ENCODE results near the gene MTG2. TPM values are rescaled to one million over a fixed set of nuclear protein-coding genes. Genes with fewer than 3 reads are reported as not detected.

Gene MTG2
- total and polyA plus RNA-seq, 2 of the 13 experiments (the other 11 are each of a cell fraction or from before 2014, with no cell fraction given): 20.4 to 37.8 TPM

DNA sequence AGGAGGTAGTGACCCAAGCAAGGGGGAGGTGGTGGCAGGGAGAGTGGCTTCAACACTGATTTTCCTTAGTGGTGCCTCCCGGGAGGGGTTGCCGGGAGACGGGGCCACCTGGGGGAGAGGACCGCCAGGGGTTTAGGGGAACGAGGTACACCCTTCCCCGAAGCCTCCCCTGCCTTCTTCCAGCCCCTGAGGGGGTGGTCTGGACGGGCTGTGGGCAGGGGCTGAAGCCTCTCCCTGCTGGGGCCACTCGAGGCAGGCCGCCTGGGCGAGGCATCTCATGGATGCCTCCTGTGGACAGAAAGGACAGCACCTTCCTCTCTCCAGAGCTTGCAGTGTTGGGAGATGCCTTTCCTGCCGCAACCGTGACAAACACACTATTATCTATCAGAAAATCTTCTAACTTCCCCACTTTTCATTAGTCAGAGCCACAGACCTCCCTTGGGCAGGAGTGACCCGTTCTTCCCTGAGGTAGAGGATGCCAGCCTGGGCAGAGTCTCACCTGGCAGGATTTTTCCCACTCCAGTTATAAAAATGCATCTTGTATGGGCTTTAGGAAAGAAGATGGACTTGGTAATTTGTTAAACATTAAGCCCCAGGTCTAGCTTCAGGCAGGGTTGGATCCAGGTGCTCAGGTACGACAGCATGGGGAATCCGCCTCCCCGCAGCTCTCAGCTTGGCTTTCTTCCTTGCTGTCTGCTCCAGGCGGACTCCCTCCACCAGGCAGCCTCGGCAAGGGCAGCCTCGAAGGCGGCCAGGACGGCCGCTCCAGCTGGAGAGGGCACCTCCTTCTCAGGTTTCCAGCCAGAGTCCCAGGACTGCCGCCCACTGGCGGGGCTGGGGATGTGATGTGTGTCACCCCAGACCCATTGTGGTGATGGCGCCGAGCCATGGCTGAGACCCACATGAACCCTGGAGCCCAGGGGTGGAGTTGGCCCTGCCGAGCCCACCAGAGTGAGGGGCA, 26.2 kb downstream of the MTG2 start (continued):
- TF ChIP-seq HNF4A (CRISPR knock-in tag; IDR thresholded peaks at IDR 0.05) (no peak), SUZ12 (IDR thresholded peaks at IDR 0.05; ENCODE audit: low read depth, low read length) (no peak), MTA1 (CRISPR knock-in tag; IDR thresholded peaks at IDR 0.05; ENCODE audit: borderline replicate concordance) (no peak), ZNF337 (CRISPR knock-in tag; IDR thresholded peaks at IDR 0.05; ENCODE audit: borderline replicate concordance, low read depth) (no peak), ZNF235 (CRISPR knock-in tag; IDR thresholded peaks at IDR 0.05; ENCODE audit: borderline replicate concordance) (0 out of 2 replicates have a peak, but pooled peaks have one; percentile 45), ZNF260 (CRISPR knock-in tag; IDR thresholded peaks at IDR 0.05; ENCODE audit: borderline replicate concordance, low read depth) (no peak), KMT2B (CRISPR knock-in tag; IDR thresholded peaks at IDR 0.05) (no peak), ZNF468 (CRISPR knock-in tag; IDR thresholded peaks at IDR 0.05) (no peak), RAD21 (CRISPR knock-in tag; IDR thresholded peaks at IDR 0.05) (peak; percentile 71), ZNF660 (CRISPR knock-in tag; IDR thresholded peaks at IDR 0.05; ENCODE audit: borderline replicate concordance, low read depth) (no peak), PHB2 (IDR thresholded peaks at IDR 0.05; ENCODE audit: partially characterized antibody) (no peak), ZSCAN25 (CRISPR knock-in tag; IDR thresholded peaks at IDR 0.05) (0 out of 2 replicates have a peak, but pooled peaks have one; percentile 27)
- TF ChIP-seq, protein P1, sequence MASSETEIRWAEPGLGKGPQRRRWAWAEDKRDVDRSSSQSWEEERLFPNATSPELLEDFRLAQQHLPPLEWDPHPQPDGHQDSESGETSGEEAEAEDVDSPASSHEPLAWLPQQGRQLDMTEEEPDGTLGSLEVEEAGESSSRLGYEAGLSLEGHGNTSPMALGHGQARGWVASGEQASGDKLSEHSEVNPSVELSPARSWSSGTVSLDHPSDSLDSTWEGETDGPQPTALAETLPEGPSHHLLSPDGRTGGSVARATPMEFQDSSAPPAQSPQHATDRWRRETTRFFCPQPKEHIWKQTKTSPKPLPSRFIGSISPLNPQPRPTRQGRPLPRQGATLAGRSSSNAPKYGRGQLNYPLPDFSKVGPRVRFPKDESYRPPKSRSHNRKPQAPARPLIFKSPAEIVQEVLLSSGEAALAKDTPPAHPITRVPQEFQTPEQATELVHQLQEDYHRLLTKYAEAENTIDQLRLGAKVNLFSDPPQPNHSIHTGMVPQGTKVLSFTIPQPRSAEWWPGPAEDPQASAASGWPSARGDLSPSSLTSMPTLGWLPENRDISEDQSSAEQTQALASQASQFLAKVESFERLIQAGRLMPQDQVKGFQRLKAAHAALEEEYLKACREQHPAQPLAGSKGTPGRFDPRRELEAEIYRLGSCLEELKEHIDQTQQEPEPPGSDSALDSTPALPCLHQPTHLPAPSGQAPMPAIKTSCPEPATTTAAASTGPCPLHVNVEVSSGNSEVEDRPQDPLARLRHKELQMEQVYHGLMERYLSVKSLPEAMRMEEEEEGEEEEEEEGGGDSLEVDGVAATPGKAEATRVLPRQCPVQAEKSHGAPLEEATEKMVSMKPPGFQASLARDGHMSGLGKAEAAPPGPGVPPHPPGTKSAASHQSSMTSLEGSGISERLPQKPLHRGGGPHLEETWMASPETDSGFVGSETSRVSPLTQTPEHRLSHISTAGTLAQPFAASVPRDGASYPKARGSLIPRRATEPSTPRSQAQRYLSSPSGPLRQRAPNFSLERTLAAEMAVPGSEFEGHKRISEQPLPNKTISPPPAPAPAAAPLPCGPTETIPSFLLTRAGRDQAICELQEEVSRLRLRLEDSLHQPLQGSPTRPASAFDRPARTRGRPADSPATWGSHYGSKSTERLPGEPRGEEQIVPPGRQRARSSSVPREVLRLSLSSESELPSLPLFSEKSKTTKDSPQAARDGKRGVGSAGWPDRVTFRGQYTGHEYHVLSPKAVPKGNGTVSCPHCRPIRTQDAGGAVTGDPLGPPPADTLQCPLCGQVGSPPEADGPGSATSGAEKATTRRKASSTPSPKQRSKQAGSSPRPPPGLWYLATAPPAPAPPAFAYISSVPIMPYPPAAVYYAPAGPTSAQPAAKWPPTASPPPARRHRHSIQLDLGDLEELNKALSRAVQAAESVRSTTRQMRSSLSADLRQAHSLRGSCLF (CRISPR knock-in tag; IDR thresholded peaks at IDR 0.05; ENCODE audit: borderline replicate concordance): no peak
- TF ChIP-seq, protein P2, sequence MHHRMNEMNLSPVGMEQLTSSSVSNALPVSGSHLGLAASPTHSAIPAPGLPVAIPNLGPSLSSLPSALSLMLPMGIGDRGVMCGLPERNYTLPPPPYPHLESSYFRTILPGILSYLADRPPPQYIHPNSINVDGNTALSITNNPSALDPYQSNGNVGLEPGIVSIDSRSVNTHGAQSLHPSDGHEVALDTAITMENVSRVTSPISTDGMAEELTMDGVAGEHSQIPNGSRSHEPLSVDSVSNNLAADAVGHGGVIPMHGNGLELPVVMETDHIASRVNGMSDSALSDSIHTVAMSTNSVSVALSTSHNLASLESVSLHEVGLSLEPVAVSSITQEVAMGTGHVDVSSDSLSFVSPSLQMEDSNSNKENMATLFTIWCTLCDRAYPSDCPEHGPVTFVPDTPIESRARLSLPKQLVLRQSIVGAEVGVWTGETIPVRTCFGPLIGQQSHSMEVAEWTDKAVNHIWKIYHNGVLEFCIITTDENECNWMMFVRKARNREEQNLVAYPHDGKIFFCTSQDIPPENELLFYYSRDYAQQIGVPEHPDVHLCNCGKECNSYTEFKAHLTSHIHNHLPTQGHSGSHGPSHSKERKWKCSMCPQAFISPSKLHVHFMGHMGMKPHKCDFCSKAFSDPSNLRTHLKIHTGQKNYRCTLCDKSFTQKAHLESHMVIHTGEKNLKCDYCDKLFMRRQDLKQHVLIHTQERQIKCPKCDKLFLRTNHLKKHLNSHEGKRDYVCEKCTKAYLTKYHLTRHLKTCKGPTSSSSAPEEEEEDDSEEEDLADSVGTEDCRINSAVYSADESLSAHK (CRISPR knock-in tag; IDR thresholded peaks at IDR 0.05; ENCODE audit: borderline replicate concordance): no peak
- TF ChIP-seq, protein P3, sequence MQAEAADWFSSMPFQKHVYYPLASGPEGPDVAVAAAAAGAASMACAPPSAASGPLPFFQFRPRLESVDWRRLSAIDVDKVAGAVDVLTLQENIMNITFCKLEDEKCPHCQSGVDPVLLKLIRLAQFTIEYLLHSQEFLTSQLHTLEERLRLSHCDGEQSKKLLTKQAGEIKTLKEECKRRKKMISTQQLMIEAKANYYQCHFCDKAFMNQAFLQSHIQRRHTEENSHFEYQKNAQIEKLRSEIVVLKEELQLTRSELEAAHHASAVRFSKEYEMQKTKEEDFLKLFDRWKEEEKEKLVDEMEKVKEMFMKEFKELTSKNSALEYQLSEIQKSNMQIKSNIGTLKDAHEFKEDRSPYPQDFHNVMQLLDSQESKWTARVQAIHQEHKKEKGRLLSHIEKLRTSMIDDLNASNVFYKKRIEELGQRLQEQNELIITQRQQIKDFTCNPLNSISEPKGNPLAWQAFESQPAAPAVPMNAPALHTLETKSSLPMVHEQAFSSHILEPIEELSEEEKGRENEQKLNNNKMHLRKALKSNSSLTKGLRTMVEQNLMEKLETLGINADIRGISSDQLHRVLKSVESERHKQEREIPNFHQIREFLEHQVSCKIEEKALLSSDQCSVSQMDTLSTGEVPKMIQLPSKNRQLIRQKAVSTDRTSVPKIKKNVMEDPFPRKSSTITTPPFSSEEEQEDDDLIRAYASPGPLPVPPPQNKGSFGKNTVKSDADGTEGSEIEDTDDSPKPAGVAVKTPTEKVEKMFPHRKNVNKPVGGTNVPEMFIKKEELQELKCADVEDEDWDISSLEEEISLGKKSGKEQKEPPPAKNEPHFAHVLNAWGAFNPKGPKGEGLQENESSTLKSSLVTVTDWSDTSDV (CRISPR knock-in tag; IDR thresholded peaks at IDR 0.05): 0 out of 2 replicates have a peak, but pooled peaks have one; percentile 31
- TF ChIP-seq, protein P4, sequence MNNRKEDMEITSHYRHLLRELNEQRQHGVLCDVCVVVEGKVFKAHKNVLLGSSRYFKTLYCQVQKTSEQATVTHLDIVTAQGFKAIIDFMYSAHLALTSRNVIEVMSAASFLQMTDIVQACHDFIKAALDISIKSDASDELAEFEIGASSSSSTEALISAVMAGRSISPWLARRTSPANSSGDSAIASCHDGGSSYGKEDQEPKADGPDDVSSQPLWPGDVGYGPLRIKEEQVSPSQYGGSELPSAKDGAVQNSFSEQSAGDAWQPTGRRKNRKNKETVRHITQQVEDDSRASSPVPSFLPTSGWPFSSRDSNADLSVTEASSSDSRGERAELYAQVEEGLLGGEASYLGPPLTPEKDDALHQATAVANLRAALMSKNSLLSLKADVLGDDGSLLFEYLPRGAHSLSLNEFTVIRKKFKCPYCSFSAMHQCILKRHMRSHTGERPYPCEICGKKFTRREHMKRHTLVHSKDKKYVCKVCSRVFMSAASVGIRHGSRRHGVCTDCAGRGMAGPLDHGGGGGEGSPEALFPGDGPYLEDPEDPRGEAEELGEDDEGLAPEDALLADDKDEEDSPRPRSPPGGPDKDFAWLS (CRISPR knock-in tag; IDR thresholded peaks at IDR 0.05; ENCODE audit: borderline replicate concordance): no peak

All from HepG2 (cell line).